ENCODE data around the gene GRAP.
"Not testable (repeated sequence)": the region's sequence is repeated elsewhere in the genome, so short reads cannot be mapped to it uniquely, and the experiment has no call there.

The GRAP gene

DNA sequence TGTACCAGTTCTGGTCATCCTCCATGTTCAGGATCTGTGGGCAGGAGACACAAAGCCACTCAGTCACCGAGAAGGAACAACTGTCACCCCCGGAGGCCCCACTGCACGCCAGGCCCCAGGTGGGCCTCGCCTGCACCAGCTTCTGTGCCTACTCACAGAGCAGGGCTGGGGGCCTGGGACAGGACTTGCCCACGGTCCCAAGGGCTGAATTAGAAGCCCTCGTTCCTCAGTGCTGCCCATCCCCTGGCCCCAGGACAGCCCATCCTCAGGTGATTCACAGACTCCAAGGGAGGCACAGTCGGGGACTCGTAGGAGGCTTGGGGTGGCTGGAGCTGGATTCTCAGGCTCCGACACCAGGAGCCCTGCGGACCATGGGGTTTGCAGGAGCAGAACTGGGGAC is 4.9 kb downstream of the GRAP start:
- not testable (repeated sequence) for DNase-seq

GRCh38 chr17:19040350-19040749 is 6.4 kb downstream of the GRAP start:
- not testable (repeated sequence) for DNase-seq

- DNase-seq, result not testable (repeated sequence)
Measured at GRCh38 chr17:19038730-19039129, 8.0 kb downstream of the GRAP start.

- DNase-seq, result not testable (repeated sequence)
Measured at GRCh38 chr17:19038007-19038406, 8.8 kb downstream of the GRAP start.

- not testable (repeated sequence) for DNase-seq
Measured at GRCh38 chr17:19037547-19037946, 9.2 kb downstream of the GRAP start.

- DNase-seq, result not testable (repeated sequence)
Measured at GRCh38 chr17:19036186-19036585, 10.6 kb downstream of the GRAP start.

DNA sequence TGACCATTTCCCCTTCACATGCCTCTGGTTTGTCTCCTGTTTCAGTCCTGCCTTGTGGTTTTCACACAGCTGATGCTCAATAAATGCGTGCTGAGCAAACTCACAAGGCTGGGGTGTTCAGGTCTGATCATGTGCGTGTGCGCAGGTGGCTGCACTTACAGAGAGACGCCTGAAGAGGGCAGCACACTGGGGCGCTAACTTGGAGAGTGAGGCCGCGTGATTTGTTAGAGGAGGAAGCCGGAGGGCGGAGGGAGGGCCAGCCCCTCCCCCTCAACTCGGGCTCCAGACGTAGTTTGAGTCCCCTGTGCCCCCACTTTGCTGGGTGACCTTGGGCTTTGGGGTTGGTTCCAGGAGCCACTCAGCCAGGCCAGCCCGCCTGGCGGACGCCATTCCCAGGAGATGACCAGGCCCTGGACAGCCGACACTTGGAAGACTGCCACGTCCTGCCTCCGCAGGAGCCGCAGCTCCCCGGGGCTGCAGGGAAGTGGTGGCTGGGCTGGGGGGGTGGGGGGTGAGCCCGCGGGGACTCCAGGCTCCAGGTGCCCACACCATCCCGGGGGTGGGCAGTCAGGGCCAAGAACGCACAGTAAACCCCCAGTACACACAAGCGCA is 14.3 kb downstream of the GRAP start:
- not testable (repeated sequence) for DNase-seq

- not testable (repeated sequence) for DNase-seq
Measured at GRCh38 chr17:19031729-19032128, 15.0 kb downstream of the GRAP start.

DNA sequence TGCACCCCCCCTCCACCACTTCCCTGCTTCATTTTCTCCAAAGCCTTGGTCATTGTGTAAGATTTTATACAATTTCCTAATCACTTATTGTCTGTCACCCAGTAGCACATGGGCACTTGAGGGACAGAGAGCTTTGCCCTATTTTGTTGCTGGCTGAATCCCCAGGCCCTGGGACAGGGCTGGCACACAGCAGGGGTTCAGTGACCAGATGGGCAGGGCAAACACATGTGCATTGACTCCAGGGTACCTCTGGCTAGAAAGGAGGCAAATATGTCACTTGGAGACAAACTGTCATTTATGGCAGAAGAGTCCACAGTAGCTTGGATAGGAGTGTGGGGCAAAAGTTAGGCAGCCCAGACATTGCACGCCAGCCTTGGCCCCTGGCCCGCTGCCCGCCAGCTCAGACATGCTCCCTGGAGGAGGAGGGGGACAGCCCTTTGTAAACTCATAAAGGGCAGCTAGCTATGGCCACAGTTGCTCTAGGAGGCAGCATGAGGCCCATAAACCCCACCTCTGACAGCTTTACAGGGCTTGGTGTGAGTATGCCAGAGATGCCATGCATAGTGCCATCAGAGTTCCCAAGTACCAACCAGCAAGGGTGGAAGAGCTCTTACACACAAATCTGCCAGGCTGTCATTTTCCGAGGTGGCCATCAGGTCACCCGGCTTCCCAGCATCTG is 15.8 kb downstream of the GRAP start:
- DNase-seq, result not testable (repeated sequence)

DNA sequence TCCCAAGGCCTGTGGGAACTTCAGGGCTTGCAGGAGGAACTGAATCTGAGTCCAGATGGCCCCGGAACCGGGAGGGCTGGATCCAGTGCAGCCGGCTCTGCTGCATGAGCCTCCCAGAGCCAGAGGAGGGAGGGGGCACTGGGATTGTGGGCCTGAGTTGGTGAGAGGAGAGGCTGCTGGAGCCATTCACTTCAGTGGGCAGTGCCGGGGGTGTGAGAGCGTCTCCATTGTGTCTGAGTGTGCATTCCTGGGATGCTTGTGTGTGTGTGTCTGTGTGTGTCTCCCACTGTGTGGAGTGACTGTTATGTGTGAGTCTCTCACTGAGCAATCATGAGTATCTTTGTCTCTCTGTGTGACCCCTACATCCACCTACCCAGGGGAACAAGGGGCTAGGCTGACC is 17.0 kb downstream of the GRAP start:
- DNase-seq, result not testable (repeated sequence)

GRCh38 chr17:19028671-19029070 is 18.1 kb downstream of the GRAP start:
- DNase-seq, result not testable (repeated sequence)

GRCh38 chr17:19024101-19025078 is 22.4 kb downstream of the GRAP start:
- peak; percentile 63 for DNase-seq

- no peak for DNase-seq
Measured at GRCh38 chr17:19023209-19023999, 23.4 kb downstream of the GRAP start.

DNA sequence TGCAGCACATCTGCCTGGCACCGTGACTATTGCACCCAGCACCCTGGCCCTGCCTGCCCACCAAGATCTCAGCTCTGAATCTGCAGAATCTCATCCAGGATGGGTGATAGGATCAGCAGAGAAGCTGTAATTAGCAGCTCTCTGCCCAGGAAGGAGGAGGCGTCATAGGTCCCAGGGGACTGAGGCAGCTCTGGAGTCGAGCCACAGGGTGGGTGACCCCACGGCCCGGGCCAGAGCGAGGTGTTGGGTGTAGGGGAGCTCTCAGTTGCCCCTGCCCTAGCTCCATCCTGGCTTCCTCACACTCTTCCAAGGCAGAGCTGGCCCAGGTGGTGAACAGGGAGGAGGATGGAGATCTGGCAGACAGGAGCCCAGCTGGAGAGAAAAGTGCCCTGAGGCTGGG is 24.0 kb downstream of the GRAP start:
- DNase-seq, result no peak

DNA sequence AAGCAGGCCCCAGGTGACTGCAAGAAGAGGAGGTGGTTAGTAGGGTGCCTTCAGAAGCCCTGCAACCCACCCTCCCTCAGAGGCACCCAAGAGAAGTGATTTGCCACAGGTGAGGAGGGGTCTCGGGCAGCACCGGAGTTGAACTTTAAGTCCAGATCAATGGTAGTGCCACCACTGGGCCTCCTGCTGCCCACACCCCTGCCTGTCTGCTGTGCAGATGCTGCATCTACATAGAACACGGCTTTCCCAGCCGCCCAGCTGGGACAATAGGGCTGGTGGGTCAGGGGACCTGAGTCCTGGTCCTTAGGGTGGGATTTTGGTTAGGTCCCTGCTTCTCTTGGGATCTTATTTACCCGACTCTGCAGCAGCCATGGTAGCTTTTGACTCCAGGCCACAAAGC is 24.6 kb downstream of the GRAP start:
- DNase-seq, result no peak

DNA sequence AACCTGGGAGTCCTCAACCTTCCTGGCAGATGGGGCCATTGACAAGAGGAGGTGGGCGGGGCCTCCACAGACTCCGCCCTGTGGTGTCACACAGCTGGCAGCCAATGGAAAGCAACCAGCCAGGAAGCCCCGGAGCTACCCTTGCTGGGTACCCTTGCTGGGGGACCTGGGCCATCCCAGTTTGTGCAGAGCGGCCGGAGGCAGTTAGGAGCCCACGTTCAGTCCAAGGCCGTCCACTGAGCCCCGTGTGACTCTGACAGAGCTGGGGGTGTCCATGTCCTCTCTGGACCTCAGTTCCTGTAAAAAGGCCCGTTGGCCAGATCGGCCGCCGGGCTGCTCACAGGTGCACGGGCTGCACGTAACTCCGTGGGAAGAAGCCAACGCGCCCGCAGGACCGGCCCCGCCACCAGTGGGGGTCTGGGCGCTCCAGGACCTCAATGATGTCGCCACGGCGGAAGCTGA is 25.1 kb downstream of the GRAP start:
- no peak for DNase-seq

GRCh38 chr17:19021011-19021621 is 25.6 kb downstream of the GRAP start:
- DNase-seq, result not testable (repeated sequence)

DNA sequence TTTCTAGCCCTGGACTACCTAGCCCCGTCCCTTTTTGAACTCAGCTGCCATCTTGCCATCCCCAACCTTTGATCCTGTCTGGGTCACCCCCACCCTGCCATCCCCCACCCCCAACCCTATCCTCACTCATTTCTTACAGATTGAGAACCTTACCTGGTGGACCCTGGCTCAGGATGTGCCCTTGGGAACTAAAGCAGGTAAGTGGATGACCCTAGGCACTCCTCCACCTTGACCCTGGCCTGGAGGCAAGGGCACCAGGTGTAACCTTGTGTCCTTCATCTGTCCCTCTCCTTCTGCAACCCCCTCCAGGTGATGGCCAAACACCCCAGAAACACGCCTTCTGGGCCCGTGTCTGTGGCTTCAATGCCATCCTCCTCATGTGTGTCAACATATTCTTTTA is 26.7 kb downstream of the GRAP start:
- no peak for DNase-seq

- no peak for DNase-seq
Measured at GRCh38 chr17:19019041-19019941, 27.5 kb downstream of the GRAP start.

GRCh38 chr17:19018600-19018950 is 28.2 kb downstream of the GRAP start:
- no peak for DNase-seq
